ENCODE measurements around the gene MTG2.
A peak's percentile ranks its signal among the peaks of the same experiment; 100 is the strongest.

MTG2 gene

DNA sequence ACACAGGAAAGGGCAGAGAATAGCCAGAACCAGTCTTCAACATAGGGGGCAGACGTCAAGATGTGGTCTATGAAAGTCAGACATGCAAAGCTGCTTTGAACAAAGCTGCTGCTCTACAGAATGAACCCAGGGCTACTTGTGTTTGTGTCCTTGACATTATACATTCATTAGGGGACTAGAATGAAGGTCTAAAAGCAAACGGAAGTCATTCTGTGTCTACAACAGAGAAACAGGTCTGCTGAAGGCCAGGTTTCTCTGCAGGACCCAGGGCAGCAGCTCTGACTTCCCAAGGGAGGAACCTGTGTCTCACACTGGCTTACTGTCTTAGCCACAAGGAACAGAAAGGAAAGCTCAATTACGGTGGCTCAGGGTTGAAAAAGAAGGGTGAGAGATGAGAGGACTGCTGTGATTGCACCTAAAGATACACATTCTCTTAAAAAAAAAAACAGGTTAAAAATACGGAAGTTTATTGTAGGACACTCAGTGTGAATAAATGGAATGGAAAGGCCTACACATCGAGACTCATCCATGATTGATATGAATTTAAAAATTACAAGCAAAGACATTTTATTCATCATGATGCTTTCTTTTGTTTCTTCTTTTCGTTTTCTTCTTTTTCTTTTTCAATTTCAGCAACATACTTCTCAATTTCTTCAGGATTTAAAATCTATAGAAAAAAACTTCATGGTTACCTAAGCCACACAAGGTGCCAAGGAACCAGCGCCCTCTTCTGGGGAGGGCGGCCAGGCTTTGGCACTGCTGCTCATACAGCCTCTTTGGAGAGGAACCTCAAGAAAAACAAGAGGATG, 46.3 kb upstream of the MTG2 start:
- H3K4me3 ChIP-seq (ENCODE audit: low read length), result no peak overlapping the region
- no peak for DNase-seq (ENCODE audit: low read depth)
- TF ChIP-seq, protein P1, sequence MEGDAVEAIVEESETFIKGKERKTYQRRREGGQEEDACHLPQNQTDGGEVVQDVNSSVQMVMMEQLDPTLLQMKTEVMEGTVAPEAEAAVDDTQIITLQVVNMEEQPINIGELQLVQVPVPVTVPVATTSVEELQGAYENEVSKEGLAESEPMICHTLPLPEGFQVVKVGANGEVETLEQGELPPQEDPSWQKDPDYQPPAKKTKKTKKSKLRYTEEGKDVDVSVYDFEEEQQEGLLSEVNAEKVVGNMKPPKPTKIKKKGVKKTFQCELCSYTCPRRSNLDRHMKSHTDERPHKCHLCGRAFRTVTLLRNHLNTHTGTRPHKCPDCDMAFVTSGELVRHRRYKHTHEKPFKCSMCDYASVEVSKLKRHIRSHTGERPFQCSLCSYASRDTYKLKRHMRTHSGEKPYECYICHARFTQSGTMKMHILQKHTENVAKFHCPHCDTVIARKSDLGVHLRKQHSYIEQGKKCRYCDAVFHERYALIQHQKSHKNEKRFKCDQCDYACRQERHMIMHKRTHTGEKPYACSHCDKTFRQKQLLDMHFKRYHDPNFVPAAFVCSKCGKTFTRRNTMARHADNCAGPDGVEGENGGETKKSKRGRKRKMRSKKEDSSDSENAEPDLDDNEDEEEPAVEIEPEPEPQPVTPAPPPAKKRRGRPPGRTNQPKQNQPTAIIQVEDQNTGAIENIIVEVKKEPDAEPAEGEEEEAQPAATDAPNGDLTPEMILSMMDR (conservative IDR thresholded peaks at IDR 0.05; ENCODE audit: low read depth, low read length), result peak; percentile 98

DNA sequence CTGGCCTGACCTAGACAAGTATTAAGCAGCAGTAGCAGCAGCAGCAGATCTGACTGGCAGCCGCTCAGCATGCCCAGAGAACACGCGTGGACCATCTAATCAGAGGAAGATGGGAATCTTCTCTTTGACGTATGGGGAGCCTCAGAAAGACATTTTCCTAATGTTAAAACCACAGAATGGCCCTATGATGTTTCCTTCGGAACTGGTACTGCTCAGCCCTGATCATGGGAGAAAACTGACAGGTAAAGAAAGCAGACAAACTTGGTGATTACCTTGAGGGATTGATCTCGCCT, 45.8 kb upstream of the MTG2 start:
- no peak overlapping the region for H3K4me3 ChIP-seq (ENCODE audit: low read length)
- no peak for DNase-seq (ENCODE audit: low read depth)

DNA sequence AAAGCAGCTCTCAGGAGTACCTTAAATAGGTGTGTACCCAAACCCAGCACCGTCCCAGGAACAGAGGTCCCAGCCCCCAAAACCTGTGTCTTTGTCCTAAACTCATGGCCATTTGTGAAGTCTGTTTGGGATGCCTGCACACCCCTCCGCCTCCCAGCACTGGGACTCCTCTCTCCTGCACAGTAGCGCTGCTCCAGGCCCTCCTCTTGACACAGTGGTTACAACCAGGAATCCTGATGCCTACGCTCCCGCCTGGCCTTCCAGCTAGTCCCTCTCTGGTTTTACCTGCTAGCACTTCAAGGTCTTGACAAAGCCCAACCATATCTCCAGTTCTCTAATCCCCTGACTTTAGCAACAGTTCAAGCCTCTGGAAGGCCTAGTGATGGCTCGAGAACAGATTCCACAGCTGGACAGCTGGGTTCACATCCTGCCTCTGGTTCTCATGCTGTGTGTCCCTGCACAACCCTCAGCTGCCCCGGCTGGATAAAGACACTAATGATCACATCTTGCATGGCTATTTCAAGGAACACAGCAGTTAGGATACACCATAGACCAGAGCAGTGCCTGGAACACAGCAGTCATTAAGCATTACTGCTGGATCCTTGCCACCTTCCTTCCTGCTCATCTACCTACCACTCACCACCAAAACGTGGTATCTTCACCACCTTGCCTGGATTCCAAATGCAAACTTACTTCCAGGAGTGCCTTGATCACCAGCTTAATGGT, 45.2 kb upstream of the MTG2 start:
- TF ChIP-seq, protein P1 (conservative IDR thresholded peaks at IDR 0.05; ENCODE audit: low read depth, low read length), result no peak
- H3K4me3 ChIP-seq (ENCODE audit: low read length), result no peak overlapping the region

More for the DNA sequence above, 45.8 kb upstream of the MTG2 start:
- TF ChIP-seq, protein P1 (conservative IDR thresholded peaks at IDR 0.05; ENCODE audit: low read depth, low read length), result no peak

DNA sequence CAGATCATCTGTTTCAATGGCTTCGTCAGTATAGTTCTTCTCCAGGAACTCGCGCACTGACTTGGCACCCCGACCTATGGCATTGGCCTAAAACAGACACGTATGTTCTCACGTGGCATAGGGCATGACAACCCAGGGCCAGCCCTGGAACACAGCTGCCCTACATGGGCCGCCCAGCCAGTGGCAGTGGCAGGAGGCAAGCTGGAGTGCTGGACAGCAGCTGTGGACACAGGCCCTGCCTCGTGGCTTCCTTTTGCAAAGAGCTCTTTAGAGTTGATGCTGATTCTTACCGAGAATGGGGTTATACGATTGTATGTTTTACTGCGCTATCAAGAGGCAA, 44.7 kb upstream of the MTG2 start:
- H3K4me3 ChIP-seq (ENCODE audit: low read length), result no peak overlapping the region
- DNase-seq (ENCODE audit: low read depth), result no peak
- TF ChIP-seq, protein P1 (conservative IDR thresholded peaks at IDR 0.05; ENCODE audit: low read depth, low read length), result no peak

More for the DNA sequence above, 45.2 kb upstream of the MTG2 start:
- no peak for DNase-seq (ENCODE audit: low read depth)

DNA sequence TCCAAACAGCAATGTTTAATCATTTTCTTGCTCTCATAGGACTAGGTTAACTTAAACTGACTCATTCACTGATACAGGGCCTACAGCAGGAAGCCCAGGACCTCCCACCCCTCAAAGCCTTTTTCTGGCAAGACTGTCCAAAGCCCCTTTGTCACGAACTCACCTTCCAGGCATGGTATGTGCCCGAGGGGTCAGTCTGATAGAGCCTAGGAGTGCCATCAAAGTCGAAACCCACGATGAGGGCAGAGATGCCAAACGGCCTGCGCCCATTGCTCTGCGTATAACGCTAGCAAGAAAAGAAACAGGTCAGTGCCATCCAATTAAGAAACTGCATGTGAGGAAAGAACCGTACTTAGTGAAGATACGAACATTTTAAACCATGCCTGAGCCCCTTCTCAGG, 43.9 kb upstream of the MTG2 start:
- no peak for DNase-seq (ENCODE audit: low read depth)
- TF ChIP-seq, protein P1 (conservative IDR thresholded peaks at IDR 0.05; ENCODE audit: low read depth, low read length), result no peak
- H3K4me3 ChIP-seq (ENCODE audit: low read length), result no peak overlapping the region

DNA sequence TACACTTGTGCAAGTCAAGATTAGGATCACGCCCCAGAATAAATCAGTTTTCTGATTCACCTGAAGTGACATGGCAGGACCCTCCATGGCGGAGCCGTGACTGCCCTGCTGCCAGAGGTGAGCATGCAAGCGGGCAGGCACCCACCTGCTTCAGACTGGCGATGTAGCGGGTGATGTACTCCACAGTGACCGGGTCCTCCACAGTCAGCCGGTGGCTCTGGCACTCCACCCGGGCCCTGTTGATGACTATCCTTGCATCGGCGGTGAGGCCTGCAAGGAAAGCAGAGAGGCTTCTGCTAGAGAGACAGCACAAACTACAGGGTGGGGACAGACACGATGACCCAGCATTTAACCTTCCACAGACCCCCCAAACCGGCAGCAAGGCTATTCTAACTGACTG, 43.2 kb upstream of the MTG2 start:
- TF ChIP-seq, protein P1 (conservative IDR thresholded peaks at IDR 0.05; ENCODE audit: low read depth, low read length), result no peak
- no peak overlapping the region for H3K4me3 ChIP-seq (ENCODE audit: low read length)
- no peak for DNase-seq (ENCODE audit: low read depth)

DNA sequence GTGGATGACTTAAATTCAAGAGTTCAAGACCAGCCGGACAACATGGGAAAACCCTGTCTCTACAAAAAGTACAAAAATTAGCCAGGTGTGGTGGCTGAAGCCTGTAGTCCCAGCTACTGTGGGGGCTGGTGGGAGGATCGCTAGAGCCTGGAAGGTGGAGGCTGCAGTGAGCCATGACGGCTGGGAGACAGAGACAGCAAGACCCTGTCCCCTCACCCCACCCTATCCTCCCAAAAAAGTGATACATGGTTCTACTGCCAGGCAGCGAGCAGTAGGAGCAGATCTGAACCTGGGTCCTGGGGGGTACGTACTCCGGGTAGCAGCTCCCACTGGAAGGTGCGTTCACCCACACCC, 41.8 kb upstream of the MTG2 start:
- TF ChIP-seq, protein P1 (conservative IDR thresholded peaks at IDR 0.05; ENCODE audit: low read depth, low read length), result no peak
- H3K4me3 ChIP-seq (ENCODE audit: low read length), result peak overlapping the region; percentile 82
- DNase-seq (ENCODE audit: low read depth), result no peak

Data from retinal pigment epithelial cell (primary cell).